H1 (cell line): Measurements from ENCODE around the gene RBM44. TPM values are rescaled to one million over a fixed set of nuclear protein-coding genes. Genes with fewer than 3 reads are reported as not detected.

Experiments used
- CHD7 ChIP-seq: fragments of 300-600 bp; sonication (generic); IDR thresholded peaks from 2 replicates; pipeline ENCODE4 v1.7.1; 2012; ENCODE audit warnings: low read length, moderate library complexity, mild to moderate bottlenecking, inconsistent platforms; ENCODE audit not compliant: insufficient replicate concordance
- EGR1 ChIP-seq: IDR thresholded peaks from 2 replicates; pipeline ENCODE4 v1.6.1; 2011; ENCODE audit warnings: low read depth, low read length, borderline replicate concordance
- FOSL1 ChIP-seq: IDR thresholded peaks from 2 replicates; pipeline ENCODE4 v1.6.1; 2011; ENCODE audit warnings: mild to moderate bottlenecking, low read depth, low read length, moderate library complexity; ENCODE audit not compliant: insufficient read depth
- HDAC6 ChIP-seq: IDR thresholded peaks from one replicate; pipeline ENCODE4 v1.7.1; 2012; ENCODE audit warnings: low read depth, mild to moderate bottlenecking, inconsistent platforms, low read length, moderate library complexity
- SIN3A ChIP-seq, 2 experiments: IDR thresholded peaks in 1 of 2; conservative IDR thresholded peaks in 1 of 2; 2 replicates each; pipeline ENCODE4 v1.6.1; 2011 to 2012; ENCODE audit warnings: low read length in 2 of 2, improper control_type of control experiment in 1 of 2, low read depth in 1 of 2, mild to moderate bottlenecking in 1 of 2
- SP1 ChIP-seq: IDR thresholded peaks from 2 replicates; pipeline ENCODE4 v1.6.1; 2011; ENCODE audit warnings: low read depth, low read length
- SP4 ChIP-seq: IDR thresholded peaks from 2 replicates; pipeline ENCODE4 v1.6.1; 2012; ENCODE audit warnings: low read length, inconsistent platforms
- TBP ChIP-seq: IDR thresholded peaks from 2 replicates; pipeline ENCODE4 v1.6.1; 2011; ENCODE audit warnings: low read depth, low read length, improper control_type of control experiment
- TCF12 ChIP-seq: IDR thresholded peaks from 2 replicates; pipeline ENCODE4 v1.6.1; 2011; ENCODE audit warnings: low read depth, mild to moderate bottlenecking, low read length
- TEAD4 ChIP-seq: IDR thresholded peaks from 2 replicates; pipeline ENCODE4 v1.6.1; 2012; ENCODE audit warnings: low read depth, low read length, inconsistent platforms, mixed read lengths
- polyA plus RNA-seq, 7 experiments: library from polyadenylated mRNA; depleted of rRNA in 3 of 7; stranded (reverse) in 5 of 7; unstranded in 2 of 7; fragments of >200 nt in 5 of 7; fragments of 200-250 nt in 2 of 7; gene quantifications; 1 replicate in 5 of 7; 2 replicates in 1 of 7; 4 replicates in 1 of 7; pipeline versions ENCODE4 v1.2.1 to v1.2.3, GENCODE V29; 2011 to 2013; ENCODE audit warnings: missing spikeins in 2 of 7, mixed read lengths in 2 of 7
- total RNA-seq: library from RNA; stranded (reverse); fragmentation: NEBNext Ultra II Directional; extraction: Animal tissue kit (Norgen Biotek cat#: 25700); gene quantifications from 2 replicates; pipeline ENCODE4 v1.2.1, GENCODE V29; 2021

Gene RBM44
- total and polyA plus RNA-seq, 2 of the 8 experiments (the other 6 are each of a cell fraction or from before 2014, with no cell fraction given), result 0.12 to 0.43 TPM

GRCh38 chr2:237830522-237830921 lies 31.9 kb downstream of the RBM44 start (continued):
- no peak for TF ChIP-seq CHD7
- TF ChIP-seq SP4, result no peak
- no peak for TF ChIP-seq TEAD4
- TF ChIP-seq FOSL1, result no peak
- TF ChIP-seq HDAC6, result no peak
- no peak for TF ChIP-seq TBP
- no peak for TF ChIP-seq SP1
- TF ChIP-seq TCF12, result no peak
- no peak for TF ChIP-seq SIN3A (conservative IDR thresholded peaks at IDR 0.05 in 1 of 2, IDR thresholded peaks at IDR 0.05 in 1 of 2; ENCODE audit: low read depth in 1 of 2, low read length in 2 of 2)
- no peak for TF ChIP-seq EGR1
